SIG-M5 treated with dmso at 0.1 percent for 504 hours (cell line): ENCODE data around the gene PCID2.

Experiments
- DNase-seq: peaks from one replicate; lab custom pipeline; 2025; ENCODE audit not compliant: unreplicated experiment; lab: John Stamatoyannopoulos, UW

Gene PCID2

DNA sequence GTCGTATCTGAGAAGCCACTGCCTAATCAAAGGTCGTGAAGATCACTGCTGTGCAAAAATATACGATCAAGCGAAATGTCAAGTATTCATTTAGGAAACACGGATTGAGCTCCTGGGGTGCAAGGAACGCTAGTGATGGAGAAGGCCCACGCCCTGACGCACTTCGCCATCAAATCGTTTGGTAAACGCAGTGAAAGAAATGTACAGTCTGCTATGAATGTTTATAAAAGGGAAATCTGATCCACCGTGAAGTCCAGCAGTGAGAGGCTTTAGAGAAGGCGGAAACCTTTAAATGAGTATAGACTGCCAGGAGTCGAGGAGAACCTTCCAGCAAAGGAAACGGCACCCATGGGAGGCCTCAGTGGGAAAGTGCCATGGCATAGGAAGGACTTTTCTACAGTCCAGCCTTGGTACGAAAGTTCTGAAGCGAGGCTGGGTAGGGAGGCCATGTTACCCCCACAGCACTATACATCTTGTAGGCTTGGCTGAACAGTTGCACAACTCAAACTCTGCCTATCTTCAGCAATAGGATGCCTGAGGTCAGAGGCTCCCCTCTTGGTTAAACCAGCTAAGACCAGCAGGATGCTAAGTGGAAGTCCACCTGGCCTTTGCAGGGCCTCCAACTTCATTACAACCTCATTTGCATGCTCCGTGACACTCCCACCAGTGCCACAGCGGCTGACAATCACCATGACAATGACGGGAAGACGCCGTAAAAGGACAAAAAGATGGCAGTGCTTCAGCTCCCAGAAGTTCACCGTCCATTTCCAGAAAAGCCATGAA is 20.4 kb downstream of the PCID2 start:
- DNase-seq: no peak

DNA sequence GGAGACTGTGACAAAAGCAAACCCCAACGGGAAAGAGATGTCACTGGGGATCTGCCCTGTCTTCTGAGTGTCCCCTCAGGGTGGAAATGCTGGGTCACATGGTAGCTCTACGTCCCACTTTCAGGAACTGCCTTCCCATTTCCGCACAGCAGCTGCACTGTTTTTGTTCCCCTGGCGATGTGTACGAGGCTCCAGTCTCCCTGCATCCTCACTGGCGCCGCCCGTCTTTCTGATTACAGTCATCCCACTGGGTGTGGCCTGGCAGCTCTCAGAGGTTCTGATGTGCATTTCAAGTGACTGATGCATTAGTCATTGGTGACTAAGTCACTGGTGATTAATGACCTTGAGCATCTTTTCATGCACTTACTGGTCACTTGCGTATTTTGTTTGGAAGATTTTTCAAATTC is 21.2 kb downstream of the PCID2 start:
- peak; percentile 55 for DNase-seq

DNA sequence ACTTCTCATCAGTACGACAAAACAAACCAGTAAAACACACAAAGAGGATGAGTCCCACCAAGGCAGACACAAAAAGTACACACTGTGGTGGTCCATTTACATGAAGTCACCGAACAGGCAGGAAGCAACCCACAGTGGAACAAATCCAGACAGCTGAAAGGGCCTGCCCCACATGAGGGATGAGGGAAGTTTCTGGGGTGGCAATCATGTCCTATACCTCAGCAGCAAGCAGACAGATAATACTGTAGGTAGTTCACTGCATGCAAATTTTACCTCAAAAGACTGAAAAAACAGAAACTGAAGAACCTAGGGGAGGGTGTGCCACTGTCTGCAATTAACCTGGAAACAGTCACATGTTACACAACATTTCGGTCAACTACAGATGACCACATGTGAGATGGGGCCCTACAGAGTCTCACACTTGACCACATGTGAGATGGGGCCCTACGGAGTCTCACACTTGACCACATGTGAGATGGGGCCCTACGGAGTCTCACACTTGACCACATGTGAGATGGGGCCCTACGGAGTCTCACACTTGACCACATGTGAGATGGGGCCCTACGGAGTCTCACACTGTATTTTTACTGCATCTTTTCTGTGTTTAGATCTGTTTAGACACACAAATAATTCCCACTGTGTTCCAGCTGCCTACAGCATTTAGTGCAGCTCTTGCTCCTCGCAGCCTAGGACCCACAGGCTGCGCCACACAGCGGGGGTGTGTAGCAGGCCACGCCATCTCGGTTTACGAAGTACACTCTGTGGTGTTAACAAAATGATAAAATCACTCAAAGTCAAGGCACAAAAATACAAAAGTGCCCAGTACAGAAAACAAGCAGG is 22.2 kb downstream of the PCID2 start:
- no peak for DNase-seq

DNA sequence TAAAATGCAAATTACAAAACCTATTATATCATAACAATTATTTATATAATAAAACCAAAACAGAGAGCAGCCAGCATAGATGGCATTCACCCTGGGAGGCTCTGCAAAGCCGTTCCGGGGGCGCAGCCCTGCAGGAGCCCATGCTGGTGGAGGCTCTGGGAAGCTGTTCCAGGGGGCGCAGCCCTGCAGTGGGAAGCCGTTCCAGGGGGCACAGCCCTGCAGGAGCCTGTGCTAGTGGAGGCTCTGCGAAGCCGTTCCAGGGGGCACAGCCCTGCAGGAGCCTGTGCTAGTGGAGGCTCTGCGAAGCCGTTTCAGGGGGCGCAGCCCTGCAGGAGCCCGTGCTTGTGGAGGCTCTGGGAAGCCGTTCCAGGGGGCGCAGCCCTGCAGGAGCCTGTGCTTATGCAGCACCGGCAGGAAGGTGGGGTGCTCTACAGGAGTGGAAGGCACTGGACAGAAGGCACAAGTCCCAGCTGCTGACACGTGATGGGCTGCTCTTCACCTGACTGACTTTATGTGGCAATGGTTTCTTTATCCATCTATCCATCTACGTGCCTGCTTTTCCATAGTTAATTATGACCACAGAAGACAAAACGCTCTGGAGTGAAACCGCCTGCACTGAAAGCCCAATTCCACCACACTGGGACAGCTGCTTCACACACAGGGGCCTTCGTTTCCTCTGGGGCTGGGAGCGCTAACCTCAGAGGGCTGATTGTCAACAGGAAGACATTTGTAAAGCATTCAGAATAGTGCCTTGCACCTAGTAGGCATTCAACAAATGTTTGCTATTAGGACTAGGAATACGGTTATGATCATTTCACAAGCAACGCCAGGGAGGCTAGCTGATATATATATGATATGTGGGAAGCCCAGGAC is 23.7 kb downstream of the PCID2 start:
- no peak for DNase-seq

DNA sequence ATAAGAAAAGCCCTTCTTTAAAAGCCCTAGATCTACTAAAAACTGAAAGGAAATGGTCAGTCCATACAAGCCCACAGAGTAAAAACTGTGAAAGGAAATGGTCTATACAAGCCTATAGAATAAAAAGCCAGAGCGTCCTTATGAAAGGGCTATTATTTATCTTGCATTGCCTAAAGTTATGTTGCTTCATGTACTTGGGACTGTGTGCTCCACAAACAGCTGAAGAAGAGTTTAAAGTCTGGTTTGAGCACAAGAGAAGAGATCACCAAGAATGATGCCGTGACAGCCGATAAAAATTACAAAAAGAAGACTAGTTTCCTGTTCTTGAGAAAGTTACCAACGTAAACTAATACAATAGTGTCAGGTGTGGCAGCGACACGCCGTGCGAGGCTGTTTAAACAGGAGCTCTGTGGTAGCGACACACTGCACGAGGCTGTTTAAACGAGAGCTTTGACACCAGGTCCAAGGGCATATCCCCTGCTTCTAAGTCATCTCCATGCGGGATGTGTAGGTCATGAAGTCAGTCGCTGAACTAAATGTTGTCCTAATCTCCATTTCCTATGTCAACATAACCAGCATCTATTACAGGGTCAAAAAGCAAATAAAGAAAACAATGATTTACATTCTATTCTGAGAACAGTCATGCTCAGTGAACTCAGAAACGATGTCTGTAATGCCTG is 24.9 kb downstream of the PCID2 start:
- no peak for DNase-seq

DNA sequence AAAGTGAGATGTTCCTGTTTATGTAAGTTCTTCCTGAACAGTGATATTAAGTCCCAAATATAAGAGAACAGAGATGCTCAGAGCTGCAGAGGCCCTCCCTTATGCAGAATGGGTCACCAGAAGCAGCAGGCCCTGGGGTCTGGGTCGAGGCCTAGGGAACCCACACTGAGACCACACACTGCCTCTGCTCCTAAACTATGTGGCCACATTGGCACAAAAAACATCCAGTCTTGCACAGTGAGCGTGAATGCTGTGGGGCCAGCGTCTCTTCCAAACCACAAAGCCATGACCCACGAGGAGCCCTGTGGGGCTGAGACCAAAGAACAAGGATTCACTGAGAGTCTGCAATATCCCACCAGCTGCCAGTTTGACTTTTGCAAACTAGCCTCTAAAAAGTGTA is 26.4 kb downstream of the PCID2 start:
- DNase-seq: no peak

DNA sequence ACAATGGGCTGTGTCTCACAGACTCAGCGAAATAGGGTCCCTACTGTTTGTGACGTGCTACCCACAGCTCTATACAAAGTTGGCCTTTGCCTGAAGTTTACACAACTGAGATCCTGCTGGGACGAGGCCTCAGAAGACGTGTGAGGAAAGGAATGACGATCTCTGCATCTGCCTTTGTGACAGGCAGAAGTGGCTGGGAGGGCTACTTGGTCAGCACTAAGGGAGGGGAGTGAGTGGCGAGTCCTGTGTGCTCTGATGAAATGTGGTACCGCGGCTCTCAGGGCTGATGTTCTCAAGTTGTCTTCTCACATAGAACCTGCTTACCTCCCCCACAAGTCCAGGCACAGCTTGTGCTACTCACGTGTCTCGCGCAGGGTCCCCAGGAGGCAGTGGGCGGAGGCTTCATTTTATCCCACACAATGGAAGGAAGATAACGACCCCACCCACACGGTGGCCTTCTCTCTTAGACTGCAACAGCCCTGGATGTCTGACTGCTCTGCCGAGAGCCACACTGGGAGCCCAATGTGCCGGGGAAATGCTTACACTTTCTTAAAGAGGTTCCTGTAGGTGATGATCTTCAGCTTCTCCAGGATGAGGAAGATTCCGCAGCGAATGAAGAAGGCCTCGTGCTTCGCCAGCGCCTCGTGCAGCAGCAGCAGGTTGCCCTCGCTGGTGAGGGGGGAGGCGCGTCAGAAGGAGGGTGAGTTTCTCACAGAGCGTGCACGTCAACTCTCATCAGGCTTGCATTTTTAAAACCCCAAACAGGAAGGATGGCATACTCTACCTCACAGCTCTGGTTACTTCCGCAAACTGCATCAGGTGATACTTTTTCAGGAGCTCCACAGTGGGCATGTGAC is 28.9 kb downstream of the PCID2 start:
- DNase-seq: no peak

DNA sequence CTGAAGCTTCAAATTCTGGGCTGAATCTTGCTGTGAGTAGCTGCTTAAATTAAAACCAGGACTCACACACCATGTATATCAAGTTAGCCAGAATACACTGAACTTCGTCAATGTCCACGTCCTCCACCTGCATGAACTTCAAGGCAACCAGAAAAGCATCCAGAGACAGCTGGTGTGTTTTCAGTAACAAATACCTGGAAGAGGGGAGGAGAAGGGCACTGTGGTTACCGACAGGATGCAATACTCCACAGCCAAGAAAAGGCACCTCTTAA is 29.6 kb downstream of the PCID2 start:
- no peak for DNase-seq

DNA sequence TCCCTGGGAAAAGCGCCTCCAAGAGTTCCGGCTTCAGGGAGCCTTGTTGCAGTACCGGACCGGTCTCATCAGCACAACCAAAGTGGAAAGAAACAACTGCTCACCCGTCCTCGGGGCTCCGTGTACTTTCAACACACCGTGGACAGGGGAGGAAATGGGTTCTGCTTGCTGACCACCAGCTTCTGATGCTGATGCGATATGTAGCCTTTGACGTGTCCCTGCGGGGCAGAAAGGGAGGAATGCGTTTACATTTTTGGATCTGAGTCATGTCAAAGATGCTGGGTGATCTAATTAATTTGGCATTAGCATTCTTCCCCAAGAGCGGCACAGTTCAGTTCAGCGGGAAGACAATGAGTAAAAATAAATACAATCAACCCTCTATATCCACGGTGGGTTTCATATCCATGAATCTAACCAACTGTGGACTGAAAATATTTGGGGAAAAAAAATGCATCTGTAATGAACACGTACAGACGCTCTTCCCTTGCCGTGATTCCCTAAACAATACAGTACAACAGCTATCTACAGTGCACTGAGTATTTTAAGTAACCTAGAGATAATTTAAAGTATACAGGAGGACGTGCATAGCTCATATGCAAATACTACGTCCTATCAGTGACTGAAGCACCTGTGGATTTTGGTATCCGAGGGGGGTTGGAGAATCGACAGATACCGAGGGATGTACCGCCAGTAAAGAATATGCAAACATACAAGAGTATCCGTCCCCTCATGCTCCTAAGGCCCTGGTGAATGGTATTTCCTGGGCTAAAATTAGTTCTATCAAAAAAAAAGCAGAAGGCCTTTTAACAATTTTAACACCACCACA is 30.2 kb downstream of the PCID2 start:
- DNase-seq: no peak

DNA sequence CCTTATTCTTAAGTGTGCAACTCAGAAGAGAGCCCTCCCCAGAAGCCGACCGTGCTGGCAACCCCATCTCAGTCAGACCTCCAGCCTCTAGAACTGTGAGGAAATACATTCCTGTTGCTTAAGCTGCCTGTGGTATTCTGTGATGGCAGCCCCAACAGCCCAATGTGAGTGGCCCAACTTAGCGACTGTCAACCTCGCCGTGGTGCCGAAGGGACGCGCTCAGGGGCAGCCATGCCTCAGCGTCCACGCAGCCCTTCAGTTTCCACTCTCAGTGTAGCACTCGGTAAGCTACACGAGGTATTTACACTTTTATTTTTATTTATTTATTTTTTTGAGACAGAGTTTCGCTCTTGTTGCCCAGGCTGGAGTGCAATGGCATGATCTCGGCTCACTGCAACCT is 31.6 kb downstream of the PCID2 start:
- DNase-seq: no peak

DNA sequence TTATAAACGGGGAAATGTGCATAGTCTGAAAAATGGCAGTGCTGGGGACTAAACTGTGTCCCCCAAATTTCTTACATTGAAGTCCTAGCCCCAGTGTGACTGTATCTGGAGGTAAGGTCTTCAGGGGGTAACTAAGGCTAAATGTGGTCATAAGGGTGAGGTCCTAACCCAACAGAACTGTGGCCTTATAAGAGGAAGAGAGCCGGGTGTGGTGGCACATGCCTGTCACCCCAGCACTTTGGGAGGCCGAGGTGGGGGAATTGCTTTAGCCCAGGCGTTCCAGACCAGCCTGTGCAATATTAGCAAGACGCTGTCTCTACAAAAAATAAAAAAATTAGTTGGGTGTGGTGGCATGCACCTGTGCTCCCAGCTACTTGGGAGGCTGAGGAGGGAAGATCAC is 32.2 kb downstream of the PCID2 start:
- peak; percentile 15 for DNase-seq

DNA sequence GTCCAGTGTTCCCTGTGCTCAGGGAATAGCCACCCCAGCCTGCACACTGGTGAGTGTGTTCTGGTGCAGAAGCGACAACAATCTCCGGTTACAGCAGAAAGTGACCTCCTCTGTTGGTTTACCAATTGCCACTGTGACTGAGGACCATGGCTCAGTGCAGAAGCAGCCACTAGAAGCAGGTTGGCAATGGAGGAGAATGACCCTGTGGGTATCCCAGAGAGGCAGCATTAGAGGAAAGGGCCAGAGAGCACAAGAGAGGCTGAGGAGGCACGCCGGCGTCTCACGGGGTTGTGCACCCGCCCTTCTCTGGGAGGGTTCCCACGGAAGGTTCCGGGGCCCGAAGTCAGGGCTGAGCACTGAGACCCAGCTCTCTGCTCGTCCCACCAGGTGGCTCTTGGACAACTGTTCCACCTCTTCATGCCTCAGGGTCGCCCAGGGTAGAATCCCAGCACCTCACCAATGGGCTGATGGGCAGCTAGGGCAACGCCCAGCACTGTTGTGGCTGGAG is 36.0 kb downstream of the PCID2 start:
- DNase-seq: no peak

DNA sequence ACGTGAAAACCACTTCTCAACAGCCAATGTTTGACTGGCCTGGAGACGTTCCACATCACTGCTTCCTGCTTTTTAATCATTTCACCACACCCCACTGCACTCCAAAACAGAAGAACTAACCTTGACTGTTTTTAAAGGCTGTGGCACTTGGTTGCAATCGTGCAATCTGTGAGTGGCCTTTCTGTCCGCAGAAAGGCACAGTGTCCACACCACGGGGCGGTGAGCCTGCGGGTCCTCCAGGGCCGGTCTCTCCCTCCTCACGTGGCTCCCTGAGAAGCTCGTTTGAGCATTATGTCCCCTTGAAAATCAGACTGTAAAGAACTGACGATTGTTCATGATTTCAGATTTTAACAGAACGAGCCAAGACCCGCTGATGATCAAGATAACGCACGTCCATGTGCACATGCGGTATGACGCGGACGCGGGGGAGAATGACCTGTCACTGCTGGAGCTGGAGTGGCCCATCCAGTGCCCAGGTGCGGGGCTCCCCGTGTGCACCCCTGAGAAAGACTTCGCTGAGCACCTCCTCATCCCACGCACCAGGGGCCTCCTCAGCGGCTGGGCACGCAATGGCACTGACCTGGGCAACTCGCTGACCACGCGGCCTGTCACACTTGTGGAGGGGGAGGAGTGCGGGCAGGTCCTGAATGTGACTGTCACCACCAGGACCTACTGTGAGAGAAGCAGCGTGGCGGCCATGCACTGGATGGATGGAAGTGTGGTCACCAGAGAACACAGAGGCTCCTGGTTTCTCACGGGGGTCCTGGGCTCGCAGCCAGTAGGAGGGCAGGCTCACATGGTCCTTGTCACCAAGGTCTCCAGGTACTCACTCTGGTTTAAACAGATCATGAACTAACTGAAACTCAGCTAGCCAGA is 37.0 kb downstream of the PCID2 start:
- no peak for DNase-seq

DNA sequence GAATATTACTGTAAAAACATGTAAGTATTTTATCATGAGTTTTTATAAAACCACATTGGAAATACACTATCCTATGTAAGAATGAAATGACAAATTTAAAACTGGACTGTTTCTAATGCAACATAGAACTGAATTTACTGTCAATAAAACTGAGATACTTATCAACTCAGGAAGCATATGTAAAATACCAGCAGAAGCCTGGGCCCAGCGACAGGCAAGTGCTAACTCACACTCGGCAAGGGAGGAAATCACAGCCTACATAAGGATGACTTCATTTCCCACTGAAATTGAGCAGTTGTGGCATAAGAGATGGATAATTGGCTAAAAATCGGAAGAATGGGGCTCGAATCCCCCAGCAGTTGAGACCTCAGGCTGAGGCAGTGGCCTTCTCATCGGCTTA is 38.0 kb downstream of the PCID2 start:
- DNase-seq: no peak

DNA sequence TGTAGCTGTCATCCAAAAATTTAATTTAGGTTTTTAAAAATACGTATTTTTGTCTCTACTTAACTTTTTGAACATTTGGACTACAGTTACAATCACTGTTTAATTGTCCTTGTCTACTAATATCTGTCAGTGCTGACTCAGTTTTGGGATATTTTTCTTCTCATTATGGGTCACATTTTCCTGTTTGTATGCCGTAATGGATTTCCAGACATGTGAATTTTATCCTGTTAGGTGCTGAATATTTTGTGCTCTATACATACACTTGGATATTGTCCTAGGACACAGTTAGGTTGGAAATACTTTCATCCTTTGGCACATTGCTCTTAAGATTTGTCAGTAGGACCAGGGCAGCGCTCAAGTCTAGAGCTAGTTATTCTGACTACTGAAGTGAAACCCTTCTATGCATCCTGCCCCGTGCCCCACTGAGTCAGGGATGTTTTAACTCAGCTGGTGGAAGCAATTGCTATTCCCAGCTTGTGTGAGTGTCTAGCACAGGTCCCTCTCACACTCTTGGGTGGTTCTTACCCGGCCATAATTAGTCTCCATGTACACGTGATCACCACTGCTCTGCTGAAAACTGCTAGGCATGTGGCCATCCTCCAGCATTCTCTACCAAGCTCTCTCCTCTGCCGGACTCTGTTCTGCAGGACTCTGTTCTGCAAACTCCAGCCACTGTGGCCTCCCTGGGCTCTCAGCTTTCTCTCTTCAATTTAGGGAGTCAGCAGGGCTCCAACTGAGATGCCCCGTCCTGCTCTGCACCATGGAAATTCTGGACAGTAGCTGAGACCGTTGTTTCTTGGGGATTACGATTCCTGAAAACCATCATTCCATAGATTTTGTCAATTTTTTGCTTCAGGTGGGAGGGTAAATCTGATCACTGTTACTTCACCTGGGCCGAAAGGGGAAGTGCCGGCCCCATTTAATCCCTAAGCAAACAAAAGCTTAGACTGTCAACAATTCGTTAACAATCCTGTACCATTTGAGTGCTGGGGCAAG is 38.9 kb downstream of the PCID2 start:
- no peak for DNase-seq

DNA sequence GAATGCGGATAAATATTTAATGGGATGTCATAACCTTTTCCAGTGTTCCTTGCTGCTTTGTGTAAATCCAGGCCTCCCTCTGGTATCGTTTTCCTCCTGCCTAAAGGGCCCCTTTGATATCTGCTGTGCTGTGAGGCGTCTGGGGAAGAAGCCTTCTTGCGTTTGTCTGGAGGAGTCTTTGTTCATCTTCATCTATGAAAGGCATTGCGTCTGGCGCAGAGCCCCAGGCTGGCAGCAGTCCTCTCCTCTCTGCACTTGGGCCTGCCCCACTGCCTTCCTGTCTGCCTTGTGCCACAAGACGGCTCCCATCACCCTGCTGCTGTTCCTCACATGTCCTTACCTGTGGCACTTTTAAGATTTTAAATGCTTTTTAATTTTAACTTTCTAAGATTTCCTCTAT is 40.3 kb downstream of the PCID2 start:
- DNase-seq: no peak

DNA sequence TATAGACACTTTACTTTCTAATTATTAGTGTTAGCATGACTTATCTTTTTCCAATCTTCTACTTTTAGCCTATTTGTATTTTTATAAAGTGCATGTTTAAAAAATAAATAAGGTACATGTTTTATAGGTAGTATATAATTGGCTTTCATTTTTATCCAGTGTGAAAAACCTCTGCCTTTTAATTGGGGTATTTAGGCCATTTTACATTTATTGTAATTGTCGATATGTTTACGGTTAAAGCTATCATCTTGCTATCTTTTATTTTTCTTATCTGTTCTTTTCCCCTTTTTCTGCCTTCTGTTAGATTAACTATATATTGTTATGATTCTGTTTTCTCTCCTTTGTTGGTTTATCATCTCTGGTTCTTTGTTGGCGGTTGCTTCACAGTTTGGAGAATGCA is 40.9 kb downstream of the PCID2 start:
- no peak for DNase-seq
